Gastrocnemius medialis (tissue), 4 donors: ENCODE data around the gene DIAPH1.

Experiments used
- CTCF ChIP-seq, 5 experiments: fragments of 450-650 bp in 3 of 5; fragments of 200-600 bp in 2 of 5; sonication (generic) in 2 of 5; IDR thresholded peaks in 4 of 5; conservative IDR thresholded peaks in 1 of 5; 1 replicate in 4 of 5; 2 replicates in 1 of 5; pipeline ENCODE4 v1.5.1; 2016 to 2019; ENCODE audit warnings: antibody characterized with exemption in 5 of 5, mild to moderate bottlenecking in 3 of 5, moderate library complexity in 3 of 5
- POLR2A ChIP-seq, 2 donors: fragments of 450-650 bp; IDR thresholded peaks; one replicate each; pipeline ENCODE4 v1.6.1; 2017; ENCODE audit warnings: antibody characterized with exemption in 2 of 2, mild to moderate bottlenecking in 2 of 2, moderate library complexity in 2 of 2

- no peak for TF ChIP-seq CTCF (IDR thresholded peaks at IDR 0.05 in 4 of 5, conservative IDR thresholded peaks at IDR 0.05 in 1 of 5)
- no peak for TF ChIP-seq POLR2A (IDR thresholded peaks at IDR 0.05)
These were observed 104.3 kb downstream of the DIAPH1 start for GRCh38 chr5:141514330-141515133.
